C4-2B (cell line): ENCODE data around the gene PPP2R5E.

Source experiments
- ZFX ChIP-seq: fragments of 450-650 bp; IDR thresholded peaks from 2 replicates; pipeline ENCODE4 v1.6.1; 2017
- TF ChIP-seq, protein P1 (sequence below): fragments of 450-650 bp; conservative IDR thresholded peaks from 2 replicates; pipeline ENCODE4 v1.5.1; 2017; ENCODE audit warnings: mild to moderate bottlenecking

DNA sequence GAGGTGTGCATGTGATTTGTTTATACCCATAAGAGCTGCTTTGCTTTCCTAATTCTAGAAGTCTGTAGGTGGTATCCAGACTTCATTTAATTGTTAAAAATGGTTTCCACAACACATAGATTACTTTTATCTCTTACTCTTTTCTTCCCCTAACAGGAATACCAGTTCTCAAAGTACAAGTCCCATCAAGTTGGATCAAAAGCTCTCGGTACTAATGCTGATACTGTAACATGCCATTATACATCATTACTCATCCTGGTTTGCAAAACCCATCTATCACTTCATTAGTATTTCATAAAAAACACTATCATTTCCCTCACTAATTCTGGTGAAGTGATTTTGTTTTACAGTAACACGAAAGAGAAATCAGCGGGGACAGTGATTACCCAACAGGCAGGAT, 94.3 kb downstream of the PPP2R5E start:
- TF ChIP-seq, protein P1, sequence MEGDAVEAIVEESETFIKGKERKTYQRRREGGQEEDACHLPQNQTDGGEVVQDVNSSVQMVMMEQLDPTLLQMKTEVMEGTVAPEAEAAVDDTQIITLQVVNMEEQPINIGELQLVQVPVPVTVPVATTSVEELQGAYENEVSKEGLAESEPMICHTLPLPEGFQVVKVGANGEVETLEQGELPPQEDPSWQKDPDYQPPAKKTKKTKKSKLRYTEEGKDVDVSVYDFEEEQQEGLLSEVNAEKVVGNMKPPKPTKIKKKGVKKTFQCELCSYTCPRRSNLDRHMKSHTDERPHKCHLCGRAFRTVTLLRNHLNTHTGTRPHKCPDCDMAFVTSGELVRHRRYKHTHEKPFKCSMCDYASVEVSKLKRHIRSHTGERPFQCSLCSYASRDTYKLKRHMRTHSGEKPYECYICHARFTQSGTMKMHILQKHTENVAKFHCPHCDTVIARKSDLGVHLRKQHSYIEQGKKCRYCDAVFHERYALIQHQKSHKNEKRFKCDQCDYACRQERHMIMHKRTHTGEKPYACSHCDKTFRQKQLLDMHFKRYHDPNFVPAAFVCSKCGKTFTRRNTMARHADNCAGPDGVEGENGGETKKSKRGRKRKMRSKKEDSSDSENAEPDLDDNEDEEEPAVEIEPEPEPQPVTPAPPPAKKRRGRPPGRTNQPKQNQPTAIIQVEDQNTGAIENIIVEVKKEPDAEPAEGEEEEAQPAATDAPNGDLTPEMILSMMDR, result no peak
- TF ChIP-seq ZFX, result no peak
